ENCODE data around the gene TMEM92. TPM values are rescaled to one million over a fixed set of nuclear protein-coding genes. Genes with fewer than 3 reads are reported as not detected.

Gene TMEM92
- polyA plus RNA-seq (2013, experiment 1 of 2; ENCODE audit: insufficient read length) = 2.7 TPM
- polyA plus RNA-seq (2013, experiment 2 of 2; ENCODE audit: insufficient read length) = 2.7 TPM

- no peak for DNase-seq
Measured at GRCh38 chr17:50274142-50274896, at the start of gene TMEM92. TMEM92 (plus strand) TSS chr17:50274466; CDS start chr17:50274502, 36 bp downstream.

DNA sequence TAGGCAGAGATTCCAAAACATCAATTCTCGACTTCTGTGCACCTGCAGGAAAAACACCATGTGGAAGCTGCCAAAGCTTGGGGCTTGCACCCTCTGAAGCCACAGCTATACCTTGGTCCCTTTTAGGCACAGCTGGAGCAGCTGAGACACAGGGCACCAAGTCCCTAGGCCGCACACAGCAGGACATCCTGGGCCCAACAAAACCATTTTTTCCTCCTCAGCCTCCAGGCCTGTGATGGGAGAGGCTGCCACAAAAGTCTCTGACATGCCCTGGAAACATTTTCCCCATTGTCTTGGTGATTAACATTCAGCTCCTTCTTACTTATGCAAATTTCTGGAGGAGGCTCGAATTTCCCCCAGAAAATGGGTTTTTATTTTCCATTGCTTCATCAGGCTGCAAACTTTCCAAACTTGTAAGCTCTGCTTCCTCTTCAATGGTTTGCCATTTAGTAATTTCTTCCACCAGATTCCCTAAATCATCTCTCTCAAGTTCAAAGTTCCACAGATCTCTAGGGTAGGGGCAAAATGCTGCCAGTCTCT, 48.5 kb upstream of the TMEM92 start:
- no peak for DNase-seq

DNA sequence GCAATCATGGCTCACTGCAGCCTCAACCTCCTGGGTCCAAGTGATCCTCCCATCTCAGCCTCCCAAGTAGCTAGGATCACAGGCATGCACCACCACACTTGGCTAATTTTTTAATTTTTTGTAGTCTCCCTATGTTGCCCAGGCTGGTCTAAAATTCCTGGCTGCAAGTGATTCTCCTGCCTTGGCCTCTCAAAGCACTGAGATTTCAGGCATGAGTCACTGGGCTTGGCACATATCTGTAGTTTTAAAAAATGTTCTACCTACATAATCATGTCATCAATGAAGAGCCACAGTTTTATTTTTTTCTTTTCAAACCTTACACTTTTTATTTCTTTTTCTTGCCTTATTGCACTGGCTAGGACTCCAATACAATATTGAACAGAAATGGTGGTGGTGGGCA, 39.7 kb upstream of the TMEM92 start:
- DNase-seq = peak; percentile 30

- no peak for DNase-seq
Measured at GRCh38 chr17:50237901-50238300, 36.4 kb upstream of the TMEM92 start.

- DNase-seq = peak; percentile 18
Measured at GRCh38 chr17:50238601-50239280, 35.5 kb upstream of the TMEM92 start.

DNA sequence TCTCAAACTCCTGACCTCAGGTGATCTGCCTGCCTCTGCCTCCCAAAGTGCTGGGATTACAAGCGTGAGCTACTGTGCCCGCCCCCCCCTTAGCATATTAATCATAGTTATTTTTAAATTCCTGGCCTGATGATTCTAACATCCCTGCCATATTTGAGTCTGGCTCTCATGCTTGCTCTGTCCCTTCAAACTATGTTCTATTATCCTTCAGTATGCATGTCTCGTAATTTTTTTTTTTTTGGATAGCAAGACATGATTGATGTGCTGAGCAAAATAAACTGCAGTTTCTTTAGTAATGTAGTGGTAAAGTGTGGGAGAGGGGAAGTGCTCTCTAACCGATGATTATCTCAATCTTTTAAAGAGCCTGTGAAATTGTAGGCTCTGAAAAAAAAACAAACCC, 34.3 kb upstream of the TMEM92 start:
- DNase-seq = peak; percentile 86

GRCh38 chr17:50240851-50241250, 33.4 kb upstream of the TMEM92 start:
- DNase-seq = peak; percentile 88

DNA sequence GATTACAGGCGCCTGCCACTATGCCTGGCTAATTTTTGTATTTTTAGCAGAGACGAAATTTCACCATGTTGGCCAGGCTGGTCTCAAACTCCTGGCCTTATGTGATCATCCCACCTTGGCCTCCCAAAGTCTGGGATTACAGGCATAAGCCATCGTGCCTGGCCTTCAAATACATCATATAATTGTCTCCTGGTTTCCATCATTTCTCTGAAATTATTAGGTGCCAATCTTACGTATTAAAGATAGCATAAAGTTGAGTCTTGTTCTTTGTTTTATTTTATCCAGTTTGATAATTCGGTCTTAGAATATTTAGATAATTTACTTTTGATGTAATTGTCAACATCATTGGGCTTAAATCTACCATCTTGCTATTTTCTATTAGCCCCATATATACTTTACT, 32.8 kb upstream of the TMEM92 start:
- DNase-seq = no peak

DNA sequence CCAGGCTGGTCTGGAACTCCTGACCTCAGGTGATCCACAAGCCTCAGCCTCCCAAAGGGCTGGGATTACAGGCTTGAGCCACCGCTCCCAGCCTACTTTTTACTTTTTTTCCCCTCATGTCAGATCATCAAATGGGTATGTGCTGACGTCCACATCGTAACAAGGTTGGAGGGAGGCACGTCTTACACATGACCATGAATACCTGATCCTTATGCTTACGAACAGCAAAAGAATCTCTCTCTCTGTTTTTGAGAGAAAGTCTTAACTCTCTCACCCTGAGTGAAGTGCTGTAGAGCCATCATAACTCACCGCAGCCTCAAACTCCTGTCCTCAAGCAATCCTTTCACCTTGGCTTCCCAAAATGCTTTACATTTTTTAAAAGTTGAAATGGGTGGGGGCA, 29.5 kb upstream of the TMEM92 start:
- DNase-seq = no peak

- no peak for DNase-seq
Measured at GRCh38 chr17:50248255-50248654, 26.0 kb upstream of the TMEM92 start.

GRCh38 chr17:50252781-50253180, 21.5 kb upstream of the TMEM92 start:
- DNase-seq = no peak

DNA sequence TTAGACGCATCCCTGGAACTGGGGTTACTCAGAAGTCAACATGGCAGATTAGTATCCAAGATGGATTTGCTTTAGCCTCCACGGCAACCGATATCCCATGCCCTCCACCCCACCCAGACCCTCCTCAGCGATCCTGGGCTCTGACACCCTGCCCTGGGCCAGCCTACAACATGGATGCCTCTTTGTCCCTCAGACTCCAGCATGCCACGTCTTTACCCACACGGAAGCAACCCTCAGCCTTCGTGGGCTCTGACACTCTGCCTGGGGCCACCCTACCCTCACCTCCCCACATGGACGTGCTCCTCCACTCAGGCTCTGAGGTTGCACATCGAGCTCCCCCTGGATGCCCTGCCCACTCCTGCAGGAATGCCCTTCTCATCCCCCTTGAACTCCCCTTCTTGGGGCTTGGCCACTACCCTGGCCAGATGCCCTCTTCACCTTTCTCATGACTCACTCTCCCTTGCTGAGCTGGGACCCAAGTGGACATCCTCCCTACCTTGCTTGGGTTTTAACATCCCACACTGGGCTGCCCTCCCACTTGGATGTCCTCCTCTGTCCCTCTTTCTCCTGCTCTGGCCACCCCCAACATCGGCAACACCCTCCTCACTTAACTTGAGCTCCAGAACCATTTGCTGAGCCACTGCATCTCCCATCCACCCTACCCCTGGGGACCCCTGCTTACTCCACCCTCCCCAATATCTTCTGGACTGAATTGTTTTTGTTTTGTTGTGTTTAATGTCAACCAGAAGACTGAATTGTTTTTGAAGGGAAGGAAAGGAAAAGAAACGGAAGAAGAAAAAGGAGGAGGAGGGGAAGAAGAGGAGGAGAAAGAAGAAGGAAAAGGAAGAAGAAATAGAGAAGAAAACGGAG, 18.3 kb upstream of the TMEM92 start:
- DNase-seq = no peak

DNA sequence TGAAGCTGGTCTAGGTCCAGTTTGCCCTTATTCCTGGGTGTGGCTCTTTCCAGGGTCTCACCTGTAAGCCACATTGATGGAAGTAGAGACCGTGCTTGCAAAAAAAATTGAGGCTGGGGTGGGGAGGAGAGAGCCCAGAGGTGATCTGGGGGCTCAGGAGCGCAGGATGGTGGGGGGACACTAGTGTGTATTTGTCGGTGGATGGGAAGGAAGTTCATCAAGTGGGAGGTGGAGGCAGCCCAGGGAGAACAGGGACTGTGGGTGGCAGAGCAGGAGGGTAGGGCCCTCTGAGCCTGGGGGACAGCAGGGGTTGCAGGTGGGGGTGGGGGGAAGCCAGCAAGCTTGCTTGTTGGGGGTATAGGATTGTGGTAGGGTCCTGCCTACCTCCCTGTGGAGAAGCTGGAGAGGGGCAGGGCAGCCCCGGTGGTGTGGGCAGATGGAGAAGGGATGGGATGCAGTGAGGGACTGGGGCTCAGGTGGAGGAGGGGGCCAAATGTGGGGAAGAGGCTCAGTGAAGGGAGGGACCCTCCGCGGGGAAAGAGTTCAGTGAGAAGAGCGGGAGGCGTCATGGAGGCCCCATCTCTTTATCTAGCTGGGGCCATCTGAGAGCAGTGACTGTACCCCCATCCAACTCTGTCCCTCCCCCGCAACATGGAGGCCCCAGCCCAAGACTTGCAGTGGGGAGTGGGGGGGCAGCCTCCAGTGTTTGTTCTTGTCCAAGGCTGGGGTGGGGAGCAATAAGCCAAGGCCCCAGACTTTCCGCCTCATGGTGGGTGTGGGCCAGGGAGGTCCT, 17.2 kb upstream of the TMEM92 start:
- DNase-seq = no peak

DNA sequence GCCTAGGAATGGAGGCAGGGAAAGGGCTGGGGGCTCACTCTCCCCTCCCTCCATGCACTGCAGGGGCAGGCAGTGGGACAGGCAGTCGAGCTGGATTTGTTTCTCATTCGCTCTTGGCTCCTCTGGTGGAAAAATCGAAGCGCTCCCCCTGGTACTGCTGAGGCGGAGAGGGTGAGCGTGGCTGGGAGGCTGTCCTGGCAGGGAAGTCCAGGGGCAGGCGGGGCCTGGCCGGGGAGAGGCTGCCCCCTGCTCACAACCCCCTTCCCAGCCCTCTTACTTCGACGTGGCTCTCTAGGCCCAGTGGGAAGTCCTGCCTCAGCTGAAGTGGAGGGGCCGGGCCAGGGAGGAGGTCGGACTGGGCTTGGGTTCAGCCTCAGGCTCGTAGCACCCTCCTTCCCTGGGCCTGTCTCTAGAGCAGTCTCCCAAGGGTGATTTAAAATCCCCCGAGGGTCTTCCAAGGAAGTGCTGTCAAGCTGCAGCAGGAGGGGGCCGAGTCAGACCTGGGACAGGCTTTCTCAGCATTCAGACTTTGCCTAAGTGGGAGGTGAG, 16.5 kb upstream of the TMEM92 start:
- peak; percentile 32 for DNase-seq

GRCh38 chr17:50258647-50259476, 15.4 kb upstream of the TMEM92 start:
- peak; percentile 92 for DNase-seq

DNA sequence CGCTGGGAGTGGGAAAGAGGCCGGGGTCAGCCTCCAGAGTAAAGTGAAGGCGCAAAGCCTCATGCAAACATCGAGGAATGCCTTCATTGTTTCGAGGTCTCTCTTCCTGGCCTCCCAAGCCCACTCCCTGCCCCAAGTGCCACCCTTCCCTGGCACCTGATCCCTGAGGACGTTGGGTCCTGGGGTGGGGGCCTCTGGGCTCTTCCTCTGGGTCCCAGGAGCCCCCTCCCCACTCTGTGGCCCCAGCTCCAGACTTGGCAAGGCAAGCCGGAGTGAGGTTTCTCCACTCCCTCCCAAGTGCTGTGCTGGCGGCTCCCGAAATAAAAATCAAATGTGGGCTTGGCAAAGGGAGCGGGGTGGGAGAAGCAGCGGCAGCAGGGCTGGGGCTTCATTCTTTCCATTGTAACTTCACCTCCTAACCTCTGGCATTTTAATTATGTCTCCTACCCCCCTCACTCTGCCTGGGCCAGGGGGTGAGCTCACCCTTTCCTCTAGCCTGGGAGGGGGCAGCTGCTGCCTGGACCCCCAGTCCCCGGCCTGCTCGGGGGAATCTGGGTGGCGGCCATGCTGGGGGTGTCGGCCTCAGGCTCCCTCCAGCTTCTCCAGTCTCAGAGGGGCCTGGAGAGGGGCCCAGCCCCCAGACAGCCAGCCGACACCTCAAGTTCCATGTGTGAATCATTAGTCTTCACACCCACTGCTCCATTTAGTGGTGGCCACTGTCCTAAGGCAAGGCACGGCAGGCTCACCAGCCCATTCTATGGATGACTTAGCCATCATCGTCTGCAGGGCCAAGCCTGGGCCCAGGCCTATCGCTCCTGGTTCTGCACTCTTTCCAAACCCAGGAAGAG, 14.6 kb upstream of the TMEM92 start:
- peak; percentile 58 for DNase-seq

GRCh38 chr17:50260501-50260911, 13.8 kb upstream of the TMEM92 start:
- no peak for DNase-seq

- DNase-seq = no peak
Measured at GRCh38 chr17:50261051-50261915, 13.0 kb upstream of the TMEM92 start.
